Ascending aorta (tissue), 2 donors: Measurements from ENCODE around the gene ANGEL1. TPM values are rescaled to one million over a fixed set of nuclear protein-coding genes. Genes with fewer than 3 reads are reported as not detected.
A peak's percentile ranks its signal among the peaks of the same experiment; 100 is the strongest.

Source experiments
- DNase-seq, 2 donors: peaks; one replicate each; pipeline ENCODE4 v3.0.0-alpha.2; 2019; ENCODE audit warnings: low spot score in 2 of 2
- H3K27ac ChIP-seq, 2 donors: fragments of 200-600 bp; sonication (generic); one replicate each; pipeline ENCODE4 v1.5.1; 2016 to 2017; ENCODE audit warnings: mild to moderate bottlenecking in 1 of 2
- H3K27me3 ChIP-seq: fragments of 200-600 bp; sonication (generic); one replicate; pipeline ENCODE4 v1.5.1; 2017
- H3K36me3 ChIP-seq, 2 donors: fragments of 200-600 bp; sonication (generic); one replicate each; pipeline ENCODE4 v1.5.1; 2016
- H3K4me1 ChIP-seq, 2 donors: fragments of 200-600 bp; sonication (generic); one replicate each; pipeline ENCODE4 v1.5.1; 2016 to 2017; ENCODE audit warnings: mild to moderate bottlenecking in 1 of 2
- H3K4me3 ChIP-seq, 2 donors: fragments of 200-600 bp; sonication (generic); one replicate each; pipeline ENCODE4 v1.5.1; 2016 to 2017; ENCODE audit warnings: mild to moderate bottlenecking in 1 of 2
- H3K9me3 ChIP-seq, 2 donors: fragments of 200-600 bp; sonication (generic); one replicate each; pipeline ENCODE4 v1.5.1; 2016
- CTCF ChIP-seq, 3 experiments: fragments of 200-600 bp in 2 of 3; fragments of 450-650 bp in 1 of 3; sonication (generic) in 2 of 3; IDR thresholded peaks; one replicate each; pipeline ENCODE4 v1.5.1; 2016 to 2019; ENCODE audit warnings: antibody characterized with exemption in 3 of 3, mild to moderate bottlenecking in 1 of 3, moderate library complexity in 1 of 3
- intact Hi-C: fragments of 100-400 bp; cut with DNase I; formaldehyde crosslinking; loops from one replicate; pipeline ENCODE4 v1.15.1; 2023
- total RNA-seq: library from RNA; depleted of rRNA; stranded (reverse); fragments of >200 nt; gene quantifications from one replicate; pipeline ENCODE4 v1.1.0, GENCODE V29; 2016

Gene ANGEL1
- total RNA-seq, 1 donor from 2014 or later, result 15.5 TPM

- peak in 1 of 2 donors; percentile 61 for DNase-seq
- Histone ChIP-seq H3K27me3 (no peaks in the 10 kb centered on the region), H3K4me3 (no peak overlapping the region), H3K9me3 (no peaks in the 10 kb centered on the region), H3K36me3 (no peaks in the 10 kb centered on the region), H3K27ac (peak overlapping the region; percentile 46 to 51), H3K4me1 (peaks cover 12 to 32% of the 10 kb centered on the region in 2 donors)
- no peak for TF ChIP-seq CTCF (IDR thresholded peaks at IDR 0.05)
- intact Hi-C loops, result loop anchor here (10.0 kb wide), 1 partner anchor 269 kb away; no protein-coding TSS in a partner anchor
Measured at GRCh38 chr14:76765461-76765931, 47.2 kb downstream of the ANGEL1 start.

GRCh38 chr14:76763096-76764041 is 49.3 kb downstream of the ANGEL1 start:
- TF ChIP-seq CTCF (IDR thresholded peaks at IDR 0.05), result no peak
- Histone ChIP-seq H3K4me1 (peaks cover 12 to 17% of the 10 kb centered on the region in 2 donors), H3K9me3 (no peaks in the 10 kb centered on the region), H3K27ac (peak overlapping the region; percentile 51 to 74), H3K4me3 (peak overlapping the region; percentile 84 to 88), H3K36me3 (no peaks in the 10 kb centered on the region), H3K27me3 (no peaks in the 10 kb centered on the region)
- DNase-seq, result no peak
- intact Hi-C loops, result loop anchor here (5.0 to 10.0 kb wide), 3 partner anchors 49 to 271 kb away; partner anchors contain the start of gene ANGEL1

GRCh38 chr14:76762411-76763095 is 50.1 kb downstream of the ANGEL1 start:
- H3K4me3 ChIP-seq, result peak overlapping the region; percentile 84 to 88
- TF ChIP-seq CTCF (IDR thresholded peaks at IDR 0.05), result no peak
- H3K4me1 ChIP-seq, result peaks cover 10 to 11% of the 10 kb centered on the region in 2 donors
- no peaks in the 10 kb centered on the region for H3K36me3 ChIP-seq
- no peak for DNase-seq
- intact Hi-C loops, result loop anchor here (5.0 to 10.0 kb wide), 3 partner anchors 50 to 272 kb away; partner anchors contain the start of gene ANGEL1
- H3K27ac ChIP-seq, result peak overlapping the region; percentile 74 to 76
- H3K9me3 ChIP-seq, result no peaks in the 10 kb centered on the region
- H3K27me3 ChIP-seq, result no peaks in the 10 kb centered on the region

- no peaks in the 10 kb centered on the region for H3K9me3 ChIP-seq
- peak overlapping the region; percentile 84 to 88 for H3K4me3 ChIP-seq
- no peak for DNase-seq
- H3K4me1 ChIP-seq, result peaks cover 10 to 11% of the 10 kb centered on the region in 2 donors
- TF ChIP-seq CTCF (IDR thresholded peaks at IDR 0.05), result no peak
- H3K27ac ChIP-seq, result peak overlapping the region; percentile 74 to 76
- H3K36me3 ChIP-seq, result no peaks in the 10 kb centered on the region
- H3K27me3 ChIP-seq, result no peaks in the 10 kb centered on the region
- intact Hi-C loops, result loop anchor here (2.0 to 10.0 kb wide), 4 partner anchors 23 to 273 kb away; partner anchors contain the start of gene ANGEL1
Measured at GRCh38 chr14:76761960-76762410, 50.7 kb downstream of the ANGEL1 start.
